Activated CD8-positive, alpha-beta T cell treated with anti-CD3 and anti-CD28 coated beads for 36 hours (primary cell): Measurements from ENCODE around the gene DCST2. TPM values are rescaled to one million over a fixed set of nuclear protein-coding genes. Genes with fewer than 3 reads are reported as not detected.

Experiments
- ATAC-seq: fragments of 200-7000 bp; cut with Tn5 transposase; one replicate; pipeline ENCODE4 v1.10.0; 2021; ENCODE audit warnings: mild to moderate bottlenecking, moderate library complexity
- CTCF ChIA-PET: fragments of 350-600 bp; sonication (Branson Sonifier 250); formaldehyde crosslinking; loops from one replicate; lab custom pipeline; 2021; ENCODE audit warnings: antibody characterized with exemption; lab: Charles Lee
- POLR2A ChIA-PET: fragments of 350-600 bp; sonication (Branson Sonifier 250); formaldehyde crosslinking; loops from one replicate; lab custom pipeline; 2021; ENCODE audit warnings: antibody characterized with exemption; lab: Charles Lee
- DNase-seq: peaks from one replicate; pipeline ENCODE4 v3.0.0-alpha.2; 2020
- H3K27ac Mint-ChIP-seq: one replicate; pipeline ENCODE4 v1.8.0; 2021; ENCODE audit warnings: mild to moderate bottlenecking, mixed read lengths
- H3K27me3 Mint-ChIP-seq: one replicate; pipeline ENCODE4 v1.8.0; 2021; ENCODE audit warnings: mixed read lengths
- H3K36me3 Mint-ChIP-seq: one replicate; pipeline ENCODE4 v1.8.0; 2021; ENCODE audit warnings: low read depth, mixed read lengths
- H3K4me1 Mint-ChIP-seq: one replicate; pipeline ENCODE4 v1.8.0; 2021; ENCODE audit warnings: low read depth, mixed read lengths
- H3K4me3 Mint-ChIP-seq: one replicate; pipeline ENCODE4 v1.8.0; 2021; ENCODE audit warnings: mild to moderate bottlenecking, moderate library complexity, mixed read lengths
- H3K9me3 Mint-ChIP-seq: one replicate; pipeline ENCODE4 v1.8.0; 2021; ENCODE audit warnings: mixed read lengths
- CTCF ChIP-seq: fragments of 200-600 bp; IDR thresholded peaks from one replicate; pipeline ENCODE4 v1.8.0; 2022; ENCODE audit warnings: antibody characterized with exemption, mild to moderate bottlenecking
- intact Hi-C: fragments of 100-400 bp; cut with micrococcal nuclease; formaldehyde crosslinking; loops from one replicate; pipeline ENCODE4 v1.10.0; 2022
- total RNA-seq, 2 experiments: library from RNA; stranded (reverse); gene quantifications; one replicate each; pipeline ENCODE4 v1.2.3, GENCODE V29; 2021

The DCST2 gene
- total RNA-seq, result under 1 TPM; 0.20 to 0.36 TPM

GRCh38 chr1:155033524-155033923, at the start of gene DCST2, which contains the start of gene DCST1:
Gene DCST2, minus strand, starts transcription at chr1:155033781. Its CDS starts 80 bp downstream, at chr1:155033701.
Gene DCST1, plus strand, starts transcription at chr1:155033824. Its CDS starts 213 bp downstream, at chr1:155034037.
- Mint-ChIP-seq H3K36me3 (no peaks in the 10 kb centered on the region), H3K4me1 (no peaks in the 10 kb centered on the region), H3K27me3 (peaks cover 5% of the 10 kb centered on the region), H3K4me3 (no peak within 1 kb of the TSS), H3K9me3 (no peaks in the 10 kb centered on the region), H3K27ac (no peak within 1 kb of the TSS)
- no peak for DNase-seq
- intact Hi-C loops, result no loop called here
- POLR2A ChIA-PET, result no interaction called here
- CTCF ChIA-PET, result interaction anchor here (1.1 to 1.7 kb wide), 2 partner anchors 26 to 52 kb away, joined by 3 to 6 read pairs; no protein-coding TSS in a partner anchor
- TF ChIP-seq CTCF, result no peak
- ATAC-seq, result no peak

GRCh38 chr1:155083052-155083541, 49.5 kb upstream of the DCST2 start:
- H3K4me1 Mint-ChIP-seq, result peaks cover 33% of the 10 kb centered on the region
- H3K4me3 Mint-ChIP-seq, result no peak overlapping the region
- no peaks in the 10 kb centered on the region for H3K36me3 Mint-ChIP-seq
- no peak for ATAC-seq
- DNase-seq, result no peak
- peaks cover 44% of the 10 kb centered on the region for H3K27me3 Mint-ChIP-seq
- ChIA-PET POLR2A (interaction anchor here (1.7 kb wide), 1 partner anchor 18 kb away, joined by 6 read pairs; no protein-coding TSS in a partner anchor), CTCF (interaction anchor here (1.2 to 5.5 kb wide), 4 partner anchors 8 to 83 kb away, joined by 4 to 278 read pairs (median 44); partner anchors contain the start of genes ADAM15 and EFNA4)
- no peaks in the 10 kb centered on the region for H3K9me3 Mint-ChIP-seq
- intact Hi-C loops, result loop anchor here (2.0 kb wide), 1 partner anchor 44 kb away; the partner anchor contains the start of gene EFNA1
- no peak for TF ChIP-seq CTCF
- no peak overlapping the region for H3K27ac Mint-ChIP-seq

- Mint-ChIP-seq H3K9me3 (no peaks in the 10 kb centered on the region), H3K4me1 (peaks cover 33% of the 10 kb centered on the region), H3K4me3 (no peak overlapping the region), H3K27ac (no peak overlapping the region), H3K36me3 (no peaks in the 10 kb centered on the region), H3K27me3 (peaks cover 44% of the 10 kb centered on the region)
- no peak for TF ChIP-seq CTCF
- POLR2A ChIA-PET, result interaction anchor here (1.7 kb wide), 1 partner anchor 18 kb away, joined by 6 read pairs; no protein-coding TSS in a partner anchor
- CTCF ChIA-PET, result interaction anchor here (5.5 kb wide), 1 partner anchor 22 kb away, joined by 278 read pairs; the partner anchor contains the start of genes ADAM15 and EFNA4
- ATAC-seq, result no peak
- peak; percentile 52 for DNase-seq
- intact Hi-C loops, result loop anchor here (2.0 kb wide), 1 partner anchor 44 kb away; the partner anchor contains the start of gene EFNA1
Observed at GRCh38 chr1:155082301-155083051, 48.9 kb upstream of the DCST2 start.

GRCh38 chr1:155081472-155082300, 48.1 kb upstream of the DCST2 start:
- Mint-ChIP-seq H3K9me3 (no peaks in the 10 kb centered on the region), H3K27me3 (peaks cover 44% of the 10 kb centered on the region), H3K4me3 (peak overlapping the region; percentile 33), H3K4me1 (peaks cover 33% of the 10 kb centered on the region), H3K36me3 (no peaks in the 10 kb centered on the region), H3K27ac (no peak overlapping the region)
- DNase-seq, result peak; percentile 45
- ATAC-seq, result no peak
- intact Hi-C loops, result loop anchor here (2.0 kb wide), 1 partner anchor 45 kb away; the partner anchor contains the start of gene EFNA1
- ChIA-PET POLR2A (interaction anchor here (0.6 to 1.9 kb wide), 3 partner anchors 11 to 1509 kb away, joined by 3 to 7 read pairs (median 3); no protein-coding TSS in a partner anchor), CTCF (interaction anchor here (1.0 to 12.6 kb wide), 9 partner anchors 9 to 91 kb away, joined by 3 to 278 read pairs (median 5); partner anchors contain the start of genes ADAM15, EFNA4 and KRTCAP2)
- no peak for TF ChIP-seq CTCF
